Astrocyte of the cerebellum (primary cell): Measurements from ENCODE around the gene PLEKHG3.

Experiments used
- DNase-seq: peaks from one replicate; pipeline ENCODE4 v3.0.0-alpha.2; 2011; ENCODE audit warnings: low read depth
- H3K4me3 ChIP-seq: 2 replicates; pipeline ENCODE4 v1.5.1; 2011; ENCODE audit warnings: mild to moderate bottlenecking, low read depth, low read length, moderate library complexity
- CTCF ChIP-seq: IDR thresholded peaks from 2 replicates; pipeline ENCODE4 v1.5.1; 2012; ENCODE audit warnings: low read length, low read depth, moderate library complexity, mild to moderate bottlenecking; ENCODE audit errors: missing control alignments
- in situ Hi-C: cut with HindIII; loops from 2 replicates; pipeline ENCODE4 v1.10.0; 2017; ENCODE audit warnings: low sequenced_read_pairs

Gene PLEKHG3

GRCh38 chr14:64766430-64767151, 62.4 kb downstream of the PLEKHG3 start:
- in situ Hi-C loops, result no loop called here
- no peak for TF ChIP-seq CTCF
- no peak for DNase-seq
- no peak overlapping the region for H3K4me3 ChIP-seq

- in situ Hi-C loops, result no loop called here
- no peak overlapping the region for H3K4me3 ChIP-seq
- DNase-seq, result no peak
- no peak for TF ChIP-seq CTCF
These were observed 63.2 kb downstream of the PLEKHG3 start for GRCh38 chr14:64767215-64767964.

- in situ Hi-C loops, result no loop called here
- no peak for TF ChIP-seq CTCF
- H3K4me3 ChIP-seq, result no peak overlapping the region
- no peak for DNase-seq
These were observed 64.3 kb downstream of the PLEKHG3 start for GRCh38 chr14:64768401-64769095.

GRCh38 chr14:64769096-64770020, 65.1 kb downstream of the PLEKHG3 start:
- no peak for TF ChIP-seq CTCF
- in situ Hi-C loops, result no loop called here
- DNase-seq, result no peak
- no peak overlapping the region for H3K4me3 ChIP-seq

GRCh38 chr14:64770751-64771150, 66.5 kb downstream of the PLEKHG3 start:
- no peak for TF ChIP-seq CTCF
- in situ Hi-C loops, result no loop called here

GRCh38 chr14:64771161-64771560, 66.9 kb downstream of the PLEKHG3 start:
- in situ Hi-C loops, result no loop called here
- no peak for DNase-seq
- no peak for TF ChIP-seq CTCF
- H3K4me3 ChIP-seq, result no peak overlapping the region

More at GRCh38 chr14:64770751-64771150, 66.5 kb downstream of the PLEKHG3 start:
- no peak for DNase-seq
- H3K4me3 ChIP-seq, result no peak overlapping the region
